Measurements from ENCODE around the gene TBC1D9. TPM values are rescaled to one million over a fixed set of nuclear protein-coding genes. Genes with fewer than 3 reads are reported as not detected.

The TBC1D9 gene
- total RNA-seq, 4 donors from 2014 or later, result 13.0 to 79.2 (median 19.1) TPM

DNA sequence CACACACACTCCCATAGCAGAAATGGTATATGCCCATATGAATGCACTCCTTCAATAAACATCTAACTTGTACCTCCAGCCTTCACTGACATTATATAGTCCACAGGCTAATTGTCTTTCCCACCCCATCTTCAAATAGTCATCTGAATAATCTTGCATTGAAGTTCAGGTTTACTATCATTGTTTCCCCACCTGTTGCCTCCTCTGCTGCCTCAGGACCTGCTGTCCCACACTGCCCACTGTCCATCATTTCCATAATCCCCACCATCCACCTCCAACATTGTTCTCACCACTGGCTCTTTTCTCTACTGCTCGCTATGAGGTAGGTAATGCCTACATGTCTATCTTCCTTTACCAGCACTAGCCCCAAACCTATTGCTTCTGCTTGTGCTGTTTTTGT lies 66.1 kb downstream of the TBC1D9 start:
- no peak overlapping the region for H3K27ac ChIP-seq

GRCh38 chr4:140689623-140690022 lies 66.6 kb downstream of the TBC1D9 start:
- Histone ChIP-seq H3K27ac (peak overlapping the region in 1 of 4 donors; percentile 26), H3K4me3 (no peak overlapping the region), H3K27me3 (no peaks in the 10 kb centered on the region), H3K36me3 (peaks cover 0 to 7% (median 0%) of the 10 kb centered on the region in 3 donors), H3K9me3 (no peaks in the 10 kb centered on the region), H3K4me1 (no peaks in the 10 kb centered on the region)
- TF ChIP-seq, protein P1, sequence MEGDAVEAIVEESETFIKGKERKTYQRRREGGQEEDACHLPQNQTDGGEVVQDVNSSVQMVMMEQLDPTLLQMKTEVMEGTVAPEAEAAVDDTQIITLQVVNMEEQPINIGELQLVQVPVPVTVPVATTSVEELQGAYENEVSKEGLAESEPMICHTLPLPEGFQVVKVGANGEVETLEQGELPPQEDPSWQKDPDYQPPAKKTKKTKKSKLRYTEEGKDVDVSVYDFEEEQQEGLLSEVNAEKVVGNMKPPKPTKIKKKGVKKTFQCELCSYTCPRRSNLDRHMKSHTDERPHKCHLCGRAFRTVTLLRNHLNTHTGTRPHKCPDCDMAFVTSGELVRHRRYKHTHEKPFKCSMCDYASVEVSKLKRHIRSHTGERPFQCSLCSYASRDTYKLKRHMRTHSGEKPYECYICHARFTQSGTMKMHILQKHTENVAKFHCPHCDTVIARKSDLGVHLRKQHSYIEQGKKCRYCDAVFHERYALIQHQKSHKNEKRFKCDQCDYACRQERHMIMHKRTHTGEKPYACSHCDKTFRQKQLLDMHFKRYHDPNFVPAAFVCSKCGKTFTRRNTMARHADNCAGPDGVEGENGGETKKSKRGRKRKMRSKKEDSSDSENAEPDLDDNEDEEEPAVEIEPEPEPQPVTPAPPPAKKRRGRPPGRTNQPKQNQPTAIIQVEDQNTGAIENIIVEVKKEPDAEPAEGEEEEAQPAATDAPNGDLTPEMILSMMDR (IDR thresholded peaks at IDR 0.05), result no peak
- no peak for TF ChIP-seq POLR2A (IDR thresholded peaks at IDR 0.05)
- no peak for DNase-seq

More for the DNA sequence above, 66.1 kb downstream of the TBC1D9 start:
- H3K36me3 ChIP-seq, result peaks cover 0 to 7% (median 0%) of the 10 kb centered on the region in 3 donors
- no peak for TF ChIP-seq POLR2A (IDR thresholded peaks at IDR 0.05)
- TF ChIP-seq, protein P1 (IDR thresholded peaks at IDR 0.05), result no peak
- H3K9me3 ChIP-seq, result no peaks in the 10 kb centered on the region
- no peak overlapping the region for H3K4me3 ChIP-seq
- DNase-seq, result no peak
- no peaks in the 10 kb centered on the region for H3K4me1 ChIP-seq
- H3K27me3 ChIP-seq, result no peaks in the 10 kb centered on the region

GRCh38 chr4:140688711-140689598 lies 67.2 kb downstream of the TBC1D9 start:
- Histone ChIP-seq H3K27ac (no peak overlapping the region), H3K27me3 (no peaks in the 10 kb centered on the region), H3K4me1 (no peaks in the 10 kb centered on the region), H3K9me3 (no peaks in the 10 kb centered on the region), H3K4me3 (no peak overlapping the region), H3K36me3 (peaks cover 0 to 7% (median 0%) of the 10 kb centered on the region in 3 donors)
- DNase-seq, result no peak
- TF ChIP-seq, protein P1 (IDR thresholded peaks at IDR 0.05), result no peak
- no peak for TF ChIP-seq POLR2A (IDR thresholded peaks at IDR 0.05)

DNA sequence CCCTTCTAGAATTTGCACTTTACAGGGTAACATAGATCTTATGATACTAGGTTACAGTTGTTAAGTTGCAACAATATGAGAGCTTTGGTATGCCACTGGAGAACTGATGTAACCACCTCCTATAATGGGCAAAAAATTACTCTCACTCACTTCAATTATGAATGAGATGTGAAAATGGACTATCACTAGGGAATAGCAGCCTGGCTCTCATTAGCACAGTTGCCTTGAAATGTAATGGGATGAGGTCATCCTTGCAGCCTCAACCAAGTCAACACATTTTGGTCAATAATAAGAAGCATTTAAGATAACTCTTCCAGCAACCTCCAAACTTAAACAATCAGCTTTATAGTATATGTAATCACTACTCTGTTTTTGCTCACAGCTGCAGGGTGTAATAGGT lies 69.4 kb downstream of the TBC1D9 start:
- H3K9me3 ChIP-seq, result no peaks in the 10 kb centered on the region
- H3K27ac ChIP-seq, result no peak overlapping the region
- no peak for DNase-seq
- no peaks in the 10 kb centered on the region for H3K27me3 ChIP-seq
- TF ChIP-seq, protein P1 (IDR thresholded peaks at IDR 0.05), result no peak
- no peak for TF ChIP-seq POLR2A (IDR thresholded peaks at IDR 0.05)
- peaks cover 0 to 7% (median 0%) of the 10 kb centered on the region in 3 donors for H3K36me3 ChIP-seq
- H3K4me1 ChIP-seq, result no peaks in the 10 kb centered on the region
- no peak overlapping the region for H3K4me3 ChIP-seq

- peaks cover 0 to 7% (median 0%) of the 10 kb centered on the region in 3 donors for H3K36me3 ChIP-seq
- DNase-seq, result no peak
- no peak overlapping the region for H3K4me3 ChIP-seq
- TF ChIP-seq, protein P1 (IDR thresholded peaks at IDR 0.05), result no peak
- TF ChIP-seq POLR2A (IDR thresholded peaks at IDR 0.05), result no peak
- H3K27ac ChIP-seq, result no peak overlapping the region
- H3K9me3 ChIP-seq, result no peaks in the 10 kb centered on the region
- no peaks in the 10 kb centered on the region for H3K27me3 ChIP-seq
- H3K4me1 ChIP-seq, result no peaks in the 10 kb centered on the region
Observed at GRCh38 chr4:140684314-140684713, 71.9 kb downstream of the TBC1D9 start.
